ENCODE data around the gene ARVCF.

GRCh38 chr22:19981961-19982920, 34.4 kb downstream of the ARVCF start:
- TF ChIP-seq SPI1 (IDR thresholded peaks at IDR 0.05; ENCODE audit: borderline replicate concordance, low read depth), result no peak
- TF ChIP-seq CTCF (IDR thresholded peaks at IDR 0.05; ENCODE audit: insufficient read depth, low read length), result no peak
- TF ChIP-seq POLR2AphosphoS5 (IDR thresholded peaks at IDR 0.05; ENCODE audit: low read depth), result no peak
- TF ChIP-seq REST (IDR thresholded peaks at IDR 0.05; ENCODE audit: insufficient replicate concordance, low read depth), result no peak

Data from HL-60 (cell line).